Urinary bladder (tissue), 4 donors: ENCODE measurements around the gene TMEM151B. TPM values are rescaled to one million over a fixed set of nuclear protein-coding genes. Genes with fewer than 3 reads are reported as not detected.
A peak's percentile ranks its signal among the peaks of the same experiment; 100 is the strongest.
"Not testable (repeated sequence)": the region's sequence is repeated elsewhere in the genome, so short reads cannot be mapped to it uniquely, and the experiment has no call there.

ENCODE experiments used
- DNase-seq: peaks from one replicate; pipeline ENCODE4 v3.0.0-alpha.2; 2015; ENCODE audit errors: extremely low spot score
- H3K27ac ChIP-seq: one replicate; pipeline ENCODE4 v1.5.1; 2013; ENCODE audit warnings: low read depth, mild to moderate bottlenecking, moderate library complexity
- H3K36me3 ChIP-seq: one replicate; pipeline ENCODE4 v1.6.1; 2013; ENCODE audit warnings: mild to moderate bottlenecking, moderate library complexity; ENCODE audit not compliant: insufficient read depth
- H3K4me1 ChIP-seq: one replicate; pipeline ENCODE4 v1.6.1; 2013; ENCODE audit warnings: mild to moderate bottlenecking, moderate library complexity; ENCODE audit not compliant: insufficient read depth
- H3K4me3 ChIP-seq: one replicate; pipeline ENCODE4 v1.5.1; 2013; ENCODE audit warnings: low read depth, low read length
- WGBS: extraction: QIAGEN DNeasy Blood & Tissue Kit; methylation state at CpG from one replicate; pipeline ENCODE4 v1.1.7; 2013; 5-methylcytosine and 5-hydroxymethylcytosine counted together
- polyA plus RNA-seq: library from polyadenylated mRNA; stranded (reverse); fragments of 200-250 nt; gene quantifications from one replicate; pipeline ENCODE4 v1.2.3, GENCODE V29; 2013
- total RNA-seq: library from RNA; depleted of rRNA; stranded (reverse); fragments of >200 nt; gene quantifications from one replicate; pipeline ENCODE4 v1.2.3, GENCODE V29; 2014
- donor health status: healthy with polysubstance abuse.
- donor health status: healthy.

Gene TMEM151B
- total and polyA plus RNA-seq, 2 donors = 0.48 to 0.54 TPM

DNA sequence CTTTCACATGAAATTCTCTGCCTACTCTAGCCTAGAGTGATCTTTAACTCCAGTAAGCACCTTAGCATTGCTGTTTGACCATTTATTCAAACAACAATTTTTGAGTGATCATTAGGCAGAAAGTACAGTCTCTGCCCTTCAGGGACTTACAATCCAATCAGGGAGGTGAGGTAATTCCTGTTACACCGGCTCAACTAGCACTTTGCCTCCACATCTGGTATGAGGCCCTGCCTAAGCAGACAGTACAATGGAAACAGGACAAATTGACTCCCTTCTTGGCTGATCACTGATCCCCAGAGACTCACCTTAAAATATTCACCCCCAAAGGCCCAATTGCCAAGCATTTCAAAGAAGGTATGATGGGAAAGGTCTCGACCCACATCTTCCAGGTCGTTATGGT lies 41.5 kb downstream of the TMEM151B start:
- Histone ChIP-seq H3K4me1 (peaks cover 3% of the 10 kb centered on the region), H3K36me3 (no peaks in the 10 kb centered on the region), H3K27ac (no peak overlapping the region), H3K4me3 (no peak overlapping the region)
- DNase-seq = no peak
- WGBS = 82% methylated on average over 3 of the region's 3 CpGs

DNA sequence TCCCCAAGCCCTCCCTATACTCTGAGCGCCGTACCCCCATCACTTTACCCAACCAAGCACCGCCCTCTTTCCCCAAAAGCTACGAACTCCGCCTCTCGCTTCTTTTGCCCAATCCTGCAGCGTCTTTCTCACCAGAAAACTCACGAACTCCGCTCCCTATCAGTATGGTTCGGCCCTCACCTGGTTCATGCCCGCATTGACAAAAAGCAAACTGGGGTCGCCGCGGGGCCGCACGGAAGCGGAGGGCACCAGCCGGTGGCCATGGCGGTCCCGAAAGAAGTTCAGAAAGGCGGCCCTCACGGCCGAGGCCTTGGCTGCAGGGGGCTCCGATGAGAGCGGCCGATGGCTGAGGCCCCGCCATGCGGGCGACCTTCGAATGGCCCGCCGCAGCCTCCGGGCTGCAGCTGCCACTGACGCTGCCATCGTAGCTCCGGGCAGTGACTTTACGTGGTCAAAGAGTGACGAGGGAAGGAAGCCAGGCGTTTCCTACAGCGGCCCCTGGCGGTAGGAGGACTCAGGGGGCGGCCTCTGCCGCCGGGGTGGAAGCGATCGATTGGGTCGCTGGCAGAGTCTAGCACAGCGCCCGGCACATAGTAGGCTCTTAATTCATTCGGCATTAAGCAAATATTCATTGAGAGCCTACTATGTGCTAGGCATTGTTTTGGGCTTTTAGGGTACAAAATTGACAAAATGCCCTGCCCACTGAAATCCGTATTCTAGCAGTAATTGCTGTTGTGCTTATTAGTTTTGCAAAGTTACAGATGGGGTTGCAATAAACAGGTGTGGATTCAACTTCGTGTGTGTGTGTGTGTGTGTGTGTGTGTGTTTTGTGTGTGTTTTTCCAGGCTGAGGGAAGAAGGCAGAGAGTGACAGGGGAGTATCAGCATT lies 42.9 kb downstream of the TMEM151B start, which contains the start of gene AARS2:
TSS of gene AARS2 (minus strand) at position 447 of the 888 bp plus-strand sequence. CDS start at position 423, 24 bp downstream.
- Histone ChIP-seq H3K36me3 (no peaks in the 10 kb centered on the region), H3K4me1 (peaks cover 3% of the 10 kb centered on the region), H3K27ac (no peak within 1 kb of the TSS), H3K4me3 (peak within 1 kb of the TSS; percentile 95)
- WGBS = 2% methylated on average over 52 of the region's 52 CpGs
- peak; percentile 58 for DNase-seq

DNA sequence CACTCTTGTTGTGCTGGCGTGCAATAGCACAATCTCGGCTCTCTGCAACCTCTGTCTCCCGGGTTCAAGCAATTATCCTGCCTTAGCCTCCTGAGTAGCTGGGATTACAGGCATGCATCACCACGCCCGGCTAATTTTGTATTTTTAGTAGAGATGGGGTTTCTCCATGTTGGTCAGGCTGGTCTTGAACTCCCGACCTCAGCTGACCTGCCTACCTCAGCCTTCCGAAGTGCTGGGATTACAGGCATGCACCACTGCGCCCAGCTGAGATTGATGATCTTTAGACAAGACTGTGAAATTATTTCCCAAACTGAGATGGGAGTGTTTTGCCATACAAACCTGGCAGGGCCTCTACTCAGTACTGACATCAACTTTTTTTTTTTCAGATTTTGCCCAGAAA lies 44.4 kb downstream of the TMEM151B start:
- H3K4me1 ChIP-seq, H3K27ac ChIP-seq, H3K4me3 ChIP-seq, H3K36me3 ChIP-seq, DNase-seq: not testable (repeated sequence)
- 89% methylated on average over 8 of the region's 8 CpGs for WGBS

DNA sequence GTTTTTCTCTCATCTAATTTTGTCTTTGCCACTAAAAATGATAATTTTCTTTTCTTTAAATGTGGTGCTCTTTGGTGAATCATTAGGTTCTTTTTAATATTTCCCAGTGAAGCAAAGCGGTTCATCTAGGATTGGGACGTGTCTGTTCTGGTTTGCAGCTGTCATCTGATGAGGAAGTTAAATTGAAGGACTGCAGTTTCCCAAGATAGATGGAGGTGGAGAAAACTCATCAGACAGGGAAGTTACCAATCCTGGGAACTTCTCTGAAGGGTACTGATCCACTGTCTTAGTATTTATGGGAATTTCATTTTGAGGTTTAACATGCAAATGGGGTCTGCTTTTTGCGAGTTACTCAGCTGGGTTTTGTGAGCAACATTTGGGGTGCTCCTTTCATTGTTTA lies 45.3 kb downstream of the TMEM151B start:
- 73% methylated on average over 3 of the region's 3 CpGs for WGBS

DNA sequence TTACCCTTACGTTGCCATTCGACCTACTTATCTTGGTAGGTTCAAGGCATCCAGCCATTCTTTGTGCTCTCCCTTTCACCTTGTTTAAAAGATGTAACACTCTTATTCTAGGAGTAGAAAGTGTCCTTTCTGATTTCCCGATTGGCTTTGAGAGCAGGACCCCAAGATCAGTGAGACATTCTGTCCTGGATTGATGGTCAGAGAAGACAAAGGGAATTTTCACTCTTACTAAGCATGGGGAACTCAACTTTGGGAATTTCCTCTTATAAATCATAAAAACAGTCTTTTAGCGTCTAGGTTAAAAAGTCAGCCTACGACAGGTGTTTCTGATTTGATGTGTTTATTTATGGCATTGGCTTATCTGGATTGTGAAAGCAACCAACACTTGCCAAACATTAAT lies 45.7 kb downstream of the TMEM151B start:
- Histone ChIP-seq H3K27ac (no peak overlapping the region), H3K4me3 (no peak overlapping the region), H3K36me3 (no peaks in the 10 kb centered on the region), H3K4me1 (peaks cover 3% of the 10 kb centered on the region)
- WGBS = 67% methylated on average over 5 of the region's 5 CpGs
- DNase-seq = no peak

More for the DNA sequence above, 45.3 kb downstream of the TMEM151B start:
- no peaks in the 10 kb centered on the region for H3K36me3 ChIP-seq
- no peak for DNase-seq
- no peak overlapping the region for H3K4me3 ChIP-seq
- peaks cover 3% of the 10 kb centered on the region for H3K4me1 ChIP-seq
- no peak overlapping the region for H3K27ac ChIP-seq

DNA sequence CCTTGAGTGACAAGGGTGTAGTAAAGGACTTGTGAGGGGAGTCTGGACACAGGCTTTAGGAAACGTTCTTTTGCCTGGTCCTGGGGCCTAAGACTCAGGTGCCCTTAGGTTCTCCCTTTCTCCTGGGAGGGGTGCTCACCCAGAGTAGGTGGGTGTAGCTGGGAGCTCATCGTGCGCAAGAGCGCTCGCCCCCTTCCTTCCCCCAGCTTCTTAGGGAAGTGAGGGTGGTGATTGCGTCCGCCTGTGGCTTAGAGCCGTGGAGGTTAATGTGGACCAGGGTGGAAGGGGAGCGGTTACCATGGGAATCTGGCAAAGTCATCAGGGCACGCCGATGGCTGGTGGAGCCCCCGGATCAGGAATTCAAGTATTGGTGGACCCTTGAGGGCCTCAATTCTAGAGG lies 46.2 kb downstream of the TMEM151B start:
- Histone ChIP-seq H3K4me1 (peaks cover 3% of the 10 kb centered on the region), H3K4me3 (no peak overlapping the region), H3K36me3 (no peaks in the 10 kb centered on the region), H3K27ac (no peak overlapping the region)
- DNase-seq = no peak
- WGBS = 80% methylated on average over 12 of the region's 12 CpGs

DNA sequence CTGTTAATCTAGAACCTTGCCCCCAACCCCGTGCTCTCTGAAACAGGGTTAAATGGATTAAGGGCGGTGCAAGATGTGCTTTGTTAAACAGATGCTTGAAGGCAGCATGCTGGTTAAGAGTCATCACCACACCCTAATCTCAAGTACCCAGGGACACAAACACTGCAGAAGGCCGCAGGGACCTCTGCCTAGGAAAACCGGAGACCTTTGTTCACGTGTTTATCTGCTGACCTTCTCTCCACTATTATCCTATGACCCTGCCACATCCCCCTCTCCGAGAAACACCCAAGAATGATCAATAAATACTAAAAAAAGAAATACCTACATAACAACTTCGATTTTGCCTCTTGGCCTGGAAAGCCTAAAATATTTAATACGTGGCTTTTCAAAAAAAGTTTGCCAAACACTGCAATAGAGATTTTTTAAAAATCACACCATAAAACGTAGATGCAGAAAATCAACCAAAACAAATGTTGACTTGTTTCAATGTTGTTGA lies 46.9 kb downstream of the TMEM151B start:
- WGBS = 74% methylated on average over 9 of the region's 9 CpGs

DNA sequence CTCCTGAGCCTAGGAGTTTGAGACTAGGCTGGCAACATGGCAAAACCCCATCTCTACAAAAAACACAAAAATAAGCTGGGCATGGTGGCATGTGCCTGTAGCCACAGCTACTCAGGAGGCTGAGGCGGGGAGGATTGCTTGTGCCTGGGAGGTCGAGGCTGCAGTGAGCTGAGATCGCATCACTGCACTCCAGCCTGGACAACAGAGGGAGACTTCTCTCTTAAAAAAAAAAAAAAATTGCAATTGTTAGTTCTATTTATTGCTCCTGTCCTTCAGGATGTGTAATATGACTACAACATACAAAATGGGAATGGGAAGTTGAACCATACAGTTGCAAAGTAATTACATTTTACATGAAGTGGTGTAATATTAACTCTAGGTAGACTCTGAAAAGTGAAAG lies 51.0 kb downstream of the TMEM151B start:
- Histone ChIP-seq H3K27ac (no peak overlapping the region), H3K36me3 (no peaks in the 10 kb centered on the region), H3K4me1 (no peaks in the 10 kb centered on the region), H3K4me3 (no peak overlapping the region)
- no peak for DNase-seq
- 87% methylated on average over 3 of the region's 3 CpGs for WGBS

More for the DNA sequence above, 46.9 kb downstream of the TMEM151B start:
- not testable (repeated sequence) for H3K4me3 ChIP-seq, DNase-seq, H3K36me3 ChIP-seq, H3K27ac ChIP-seq, H3K4me1 ChIP-seq

DNA sequence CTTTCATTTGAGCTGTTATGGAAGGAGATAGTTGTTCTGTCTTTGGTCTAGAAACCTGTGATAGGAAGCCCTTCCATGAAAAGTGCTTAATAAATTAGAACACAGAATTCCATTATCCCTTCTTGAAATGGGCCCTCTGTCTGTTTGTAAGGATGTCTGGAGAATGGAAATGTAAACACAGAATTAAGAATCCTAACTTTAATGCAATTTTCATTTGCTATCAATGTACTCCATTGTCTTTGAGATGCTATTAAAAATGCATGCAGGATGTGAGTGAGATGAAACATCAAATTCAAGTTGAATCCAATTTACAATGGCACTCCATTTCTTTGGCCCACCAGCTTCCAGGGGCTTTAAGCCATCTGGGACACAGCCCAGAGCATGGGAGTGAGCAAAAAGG lies 56.8 kb downstream of the TMEM151B start:
- Histone ChIP-seq H3K27ac (no peak overlapping the region), H3K36me3 (no peaks in the 10 kb centered on the region), H3K4me1 (no peaks in the 10 kb centered on the region), H3K4me3 (no peak overlapping the region)
- DNase-seq = no peak

DNA sequence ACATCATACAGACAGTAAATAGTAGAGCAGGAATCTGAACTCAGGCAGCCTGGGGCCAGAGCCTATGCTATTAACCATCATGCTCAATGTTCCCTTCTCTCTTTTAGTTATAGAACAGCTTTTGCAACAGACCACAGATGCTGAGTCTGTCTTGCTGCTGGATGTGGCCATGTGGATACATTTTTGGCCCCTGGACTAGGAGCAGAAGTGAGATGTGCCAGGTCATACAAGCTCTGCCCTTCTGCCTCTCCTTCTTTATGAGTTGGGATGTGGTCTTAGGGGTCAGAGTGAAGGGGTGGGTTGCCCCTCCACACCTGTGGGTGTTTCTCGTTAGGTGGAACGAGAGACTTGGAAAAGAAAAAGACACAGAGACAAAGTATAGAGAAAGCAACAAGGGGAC lies 57.5 kb downstream of the TMEM151B start:
- DNase-seq = no peak
- no peaks in the 10 kb centered on the region for H3K4me1 ChIP-seq
- no peaks in the 10 kb centered on the region for H3K36me3 ChIP-seq
- H3K4me3 ChIP-seq = no peak overlapping the region
- H3K27ac ChIP-seq = no peak overlapping the region
- 60% methylated on average over 2 of the region's 2 CpGs for WGBS

DNA sequence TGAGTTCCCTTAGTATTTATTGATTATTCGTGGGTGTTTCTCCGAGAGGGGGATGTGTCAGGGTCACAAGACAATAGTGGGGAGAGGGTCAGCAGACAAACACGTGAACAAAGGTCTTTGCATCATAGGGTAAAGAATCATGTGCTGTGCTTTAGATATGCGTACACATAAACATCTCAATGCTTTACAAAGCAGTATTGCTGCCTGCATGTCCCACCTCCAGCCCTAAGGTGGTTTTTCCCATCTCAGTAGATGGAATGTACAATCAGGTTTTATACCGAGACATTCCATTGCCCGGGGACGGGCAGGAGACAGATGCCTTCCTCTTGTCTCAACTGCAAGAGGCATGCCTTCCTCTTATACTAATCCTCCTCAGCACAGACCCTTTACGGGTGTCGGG lies 58.0 kb downstream of the TMEM151B start:
- not testable (repeated sequence) for H3K27ac ChIP-seq, H3K36me3 ChIP-seq, DNase-seq, H3K4me1 ChIP-seq, H3K4me3 ChIP-seq
- 28% methylated on average over 7 of the region's 9 CpGs for WGBS

DNA sequence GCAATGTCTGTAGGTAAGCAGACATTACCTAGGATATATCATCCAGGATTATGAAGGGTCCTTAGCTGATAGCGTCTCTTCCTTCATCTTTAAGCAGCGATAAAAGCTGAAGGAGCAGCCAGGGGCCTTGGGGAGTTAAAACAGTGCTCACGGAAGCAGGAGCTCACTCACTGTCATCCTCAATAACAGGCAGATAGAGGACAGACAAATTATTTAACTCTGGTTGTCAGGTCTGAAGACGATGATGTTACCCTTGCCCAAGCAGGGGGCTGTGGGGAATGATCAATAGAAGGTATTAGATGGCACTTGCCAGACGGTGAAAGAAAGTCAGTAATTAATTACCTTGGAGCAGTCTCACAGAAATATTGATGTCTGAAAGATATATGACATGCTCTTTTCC lies 59.6 kb downstream of the TMEM151B start:
- 67% methylated on average over 5 of the region's 5 CpGs for WGBS
- Histone ChIP-seq H3K27ac (no peak overlapping the region), H3K36me3 (no peaks in the 10 kb centered on the region), H3K4me3 (no peak overlapping the region), H3K4me1 (no peaks in the 10 kb centered on the region)
- no peak for DNase-seq

DNA sequence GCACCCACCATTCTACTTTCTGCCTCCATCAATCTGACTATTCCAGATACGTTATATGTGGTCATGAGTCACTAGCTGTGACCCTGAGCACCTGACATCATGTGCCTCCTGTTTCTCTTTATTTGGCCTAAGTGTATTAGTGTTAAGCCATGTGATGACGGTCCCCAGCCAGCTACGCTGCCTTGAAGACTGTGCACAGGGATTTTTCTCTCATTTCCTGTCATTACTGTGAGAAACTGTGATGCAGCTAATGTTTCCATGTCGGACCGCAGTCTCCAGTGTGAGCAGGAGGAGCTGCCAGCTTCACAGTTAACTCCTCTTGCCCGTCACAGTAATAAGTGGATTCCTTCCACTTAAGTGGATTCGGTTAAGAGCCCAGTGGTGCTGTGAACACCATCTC lies 62.3 kb downstream of the TMEM151B start:
- H3K4me3 ChIP-seq = no peak overlapping the region

DNA sequence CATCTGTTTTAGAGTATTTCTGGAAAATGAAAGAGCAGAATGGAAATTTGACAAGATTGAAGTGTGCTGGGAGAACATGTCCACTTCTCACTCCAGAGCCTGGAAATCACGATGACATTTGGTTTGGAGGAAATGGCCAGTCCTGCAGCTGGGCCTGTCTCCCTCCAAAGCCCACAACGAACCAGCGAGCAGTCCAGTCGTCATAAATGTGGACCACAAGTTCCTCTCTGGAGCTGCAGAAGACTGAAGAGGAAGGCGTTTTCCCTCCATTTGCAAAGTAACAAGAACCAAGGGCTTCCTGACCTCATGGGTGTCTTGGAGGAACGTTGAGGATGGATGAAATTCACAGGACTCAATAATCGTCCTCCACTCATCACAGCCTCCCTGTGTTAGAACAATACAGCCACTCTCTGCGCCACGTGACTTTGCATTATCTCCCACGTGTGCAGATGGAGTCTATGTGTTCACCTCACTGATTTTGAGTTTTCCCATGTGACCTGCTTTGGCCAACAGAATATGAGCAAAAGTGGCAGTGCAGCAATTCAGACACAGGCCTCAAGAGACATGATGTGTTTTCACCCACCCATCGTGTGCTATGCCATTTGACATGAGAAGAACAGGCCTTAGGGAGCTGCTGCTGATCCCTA lies 63.1 kb downstream of the TMEM151B start:
- DNase-seq = no peak
- no peaks in the 10 kb centered on the region for H3K36me3 ChIP-seq
- no peak overlapping the region for H3K4me3 ChIP-seq
- no peak overlapping the region for H3K27ac ChIP-seq
- WGBS = 70% methylated on average over 11 of the region's 11 CpGs
- no peaks in the 10 kb centered on the region for H3K4me1 ChIP-seq

More for the DNA sequence above, 62.3 kb downstream of the TMEM151B start:
- DNase-seq = no peak
- H3K36me3 ChIP-seq = no peaks in the 10 kb centered on the region
- no peaks in the 10 kb centered on the region for H3K4me1 ChIP-seq
- no peak overlapping the region for H3K27ac ChIP-seq
- WGBS = 43% methylated on average over 7 of the region's 7 CpGs
